Measurements from ENCODE around the gene NLRC5. TPM values are rescaled to one million over a fixed set of nuclear protein-coding genes. Genes with fewer than 3 reads are reported as not detected.

NLRC5 gene
- total RNA-seq, 1 experiment from 2014 or later, result 0.98 TPM

- Histone ChIP-seq H4K20me1 (ENCODE audit: low read length) (no peaks in the 10 kb centered on the region), H3K27ac (ENCODE audit: low read length) (no peak overlapping the region), H3F3A (ENCODE audit: low read length, unreplicated experiment) (no peaks in the 10 kb centered on the region), H3K9me3 (ENCODE audit: low read length) (no peaks in the 10 kb centered on the region), H3K79me2 (ENCODE audit: low read length) (no peaks in the 10 kb centered on the region), H3K9me2 (replicated peaks; ENCODE audit: low read length) (no peaks in the 10 kb centered on the region), H3K27me3 (ENCODE audit: low read length) (no peaks in the 10 kb centered on the region), H3K4me3 (ENCODE audit: low read length) (no peak overlapping the region), H3K4me2 (ENCODE audit: low read length) (no peak overlapping the region), H3K36me3 (ENCODE audit: low read depth, low read length) (no peaks in the 10 kb centered on the region), H2AFZ (ENCODE audit: low read length) (no peak overlapping the region), H3K9ac (ENCODE audit: low read length) (no peak overlapping the region), H3K4me1 (ENCODE audit: insufficient read depth, low read length) (peaks cover 6% of the 10 kb centered on the region; the same call in 1 of the 2 replicates)
- POLR2A ChIA-PET (ENCODE audit: unreplicated experiment), result no interaction called here
- no peak for DNase-seq
- CTCF ChIA-PET, result no interaction called here
- TF ChIP-seq EZH2phosphoT487 (IDR thresholded peaks at IDR 0.05; ENCODE audit: borderline replicate concordance, low read length) (no peak), CTCF (conservative IDR thresholded peaks at IDR 0.05; ENCODE audit: low read depth, low read length) (no peak), EZH2 (IDR thresholded peaks at IDR 0.05; ENCODE audit: low read length, unreplicated experiment) (no peak)
- no peak for ATAC-seq
- intact Hi-C loops (cut with micrococcal nuclease), result no loop called here
- BruUV-seq (replicated peaks), result no TSS peak
These were observed 19.6 kb upstream of the NLRC5 start for GRCh38 chr16:56969769-56970168.

GRCh38 chr16:56970934-56971767 is 18.2 kb upstream of the NLRC5 start:
- POLR2A ChIA-PET (ENCODE audit: unreplicated experiment), result interaction anchor here (0.5 kb wide), 1 partner anchor 36 kb away, joined by 5 read pairs; no protein-coding TSS in a partner anchor
- Histone ChIP-seq H3F3A (ENCODE audit: low read length, unreplicated experiment) (no peaks in the 10 kb centered on the region), H3K9ac (ENCODE audit: low read length) (no peak overlapping the region), H3K27ac (ENCODE audit: low read length) (no peak overlapping the region), H3K9me3 (ENCODE audit: low read length) (no peaks in the 10 kb centered on the region), H3K4me3 (ENCODE audit: low read length) (no peak overlapping the region), H3K4me2 (ENCODE audit: low read length) (no peak overlapping the region), H3K4me1 (ENCODE audit: insufficient read depth, low read length) (no peaks in the 10 kb centered on the region), H4K20me1 (ENCODE audit: low read length) (no peaks in the 10 kb centered on the region), H3K36me3 (ENCODE audit: low read depth, low read length) (no peaks in the 10 kb centered on the region), H2AFZ (ENCODE audit: low read length) (no peak overlapping the region), H3K9me2 (replicated peaks; ENCODE audit: low read length) (no peaks in the 10 kb centered on the region), H3K27me3 (ENCODE audit: low read length) (no peaks in the 10 kb centered on the region), H3K79me2 (ENCODE audit: low read length) (no peaks in the 10 kb centered on the region)
- ATAC-seq (no peak), DNase-seq (no peak)
- intact Hi-C loops (cut with micrococcal nuclease), result no loop called here
- TF ChIP-seq EZH2 (IDR thresholded peaks at IDR 0.05; ENCODE audit: low read length, unreplicated experiment), result no peak
- TF ChIP-seq CTCF (conservative IDR thresholded peaks at IDR 0.05; ENCODE audit: low read depth, low read length), result no peak
- TF ChIP-seq EZH2phosphoT487 (IDR thresholded peaks at IDR 0.05; ENCODE audit: borderline replicate concordance, low read length), result no peak
- BruUV-seq (replicated peaks), result no TSS peak
- CTCF ChIA-PET, result no interaction called here

- Histone ChIP-seq H4K20me1 (ENCODE audit: low read length) (no peaks in the 10 kb centered on the region), H3K36me3 (ENCODE audit: low read depth, low read length) (no peaks in the 10 kb centered on the region), H3K4me1 (ENCODE audit: insufficient read depth, low read length) (no peaks in the 10 kb centered on the region), H3K27me3 (ENCODE audit: low read length) (no peaks in the 10 kb centered on the region), H3K27ac (ENCODE audit: low read length) (no peak overlapping the region), H3K9me3 (ENCODE audit: low read length) (no peaks in the 10 kb centered on the region), H3K9ac (ENCODE audit: low read length) (no peak overlapping the region), H3F3A (ENCODE audit: low read length, unreplicated experiment) (no peaks in the 10 kb centered on the region), H2AFZ (ENCODE audit: low read length) (no peak overlapping the region), H3K9me2 (replicated peaks; ENCODE audit: low read length) (no peaks in the 10 kb centered on the region), H3K4me2 (ENCODE audit: low read length) (no peak overlapping the region), H3K4me3 (ENCODE audit: low read length) (no peak overlapping the region), H3K79me2 (ENCODE audit: low read length) (no peaks in the 10 kb centered on the region)
- BruUV-seq (replicated peaks), result no TSS peak
- CTCF ChIA-PET, result no interaction called here
- intact Hi-C loops (cut with micrococcal nuclease), result no loop called here
- ATAC-seq (no peak), DNase-seq (no peak)
- POLR2A ChIA-PET (ENCODE audit: unreplicated experiment), result interaction anchor here (0.5 kb wide), 1 partner anchor 36 kb away, joined by 5 read pairs; no protein-coding TSS in a partner anchor
- no peak for TF ChIP-seq CTCF (conservative IDR thresholded peaks at IDR 0.05; ENCODE audit: low read depth, low read length)
- TF ChIP-seq EZH2 (IDR thresholded peaks at IDR 0.05; ENCODE audit: low read length, unreplicated experiment), result no peak
- no peak for TF ChIP-seq EZH2phosphoT487 (IDR thresholded peaks at IDR 0.05; ENCODE audit: borderline replicate concordance, low read length)
These were observed 17.7 kb upstream of the NLRC5 start for GRCh38 chr16:56971768-56972043.
